Keratinocyte (primary cell): ENCODE data around the gene RPS6KL1. TPM values are rescaled to one million over a fixed set of nuclear protein-coding genes. Genes with fewer than 3 reads are reported as not detected.
A peak's percentile ranks its signal among the peaks of the same experiment; 100 is the strongest.

ENCODE experiments used
- DNase-seq: peaks from one replicate; pipeline ENCODE4 v3.0.0-alpha.2; 2011; ENCODE audit warnings: low read depth, missing footprints, low spot score
- FAIRE-seq: peaks from 2 replicates; lab custom pipeline; 2011; peaks lifted over from hg19 to GRCh38; lab: Jason Lieb, UNC
- H2AFZ ChIP-seq: 2 replicates; pipeline ENCODE4 v1.6.0; 2012; ENCODE audit warnings: low read length, control low read depth, inconsistent platforms; ENCODE audit not compliant: control insufficient read depth
- H3K27ac ChIP-seq: 2 replicates; pipeline ENCODE4 v1.5.1; 2011; ENCODE audit warnings: low read length; ENCODE audit not compliant: control insufficient read depth, insufficient read depth
- H3K27me3 ChIP-seq: 3 replicates; pipeline ENCODE4 v1.6.0; 2011; ENCODE audit warnings: low read length; ENCODE audit not compliant: control insufficient read depth, insufficient read depth; ENCODE audit errors: extremely low read depth
- H3K36me3 ChIP-seq, 2 experiments: 2 replicates in 1 of 2; 3 replicates in 1 of 2; pipeline ENCODE4 v1.5.1; 2011; ENCODE audit warnings: low read length in 2 of 2, mild to moderate bottlenecking in 1 of 2; ENCODE audit not compliant: control insufficient read depth in 2 of 2, insufficient read depth in 2 of 2; ENCODE audit errors: extremely low read depth in 1 of 2
- H3K4me1 ChIP-seq: 3 replicates; pipeline ENCODE4 v1.5.1; 2011; ENCODE audit warnings: low read length; ENCODE audit not compliant: control insufficient read depth, insufficient read depth; ENCODE audit errors: extremely low read depth
- H3K4me2 ChIP-seq: 3 replicates; pipeline ENCODE4 v1.6.0; 2011; ENCODE audit warnings: low read depth, low read length; ENCODE audit not compliant: control insufficient read depth, insufficient read depth; ENCODE audit errors: extremely low read depth
- H3K4me3 ChIP-seq, 3 experiments: fragments of 200-600 bp in 1 of 3; sonication (generic) in 1 of 3; 2 replicates in 2 of 3; 3 replicates in 1 of 3; pipeline ENCODE4 v1.5.1; 2011 to 2016; ENCODE audit warnings: low read length in 3 of 3, mild to moderate bottlenecking in 3 of 3, control low read depth in 2 of 3, inconsistent platforms in 1 of 3, low read depth in 1 of 3, mixed read lengths in 1 of 3, mixed run types in 1 of 3, moderate library complexity in 1 of 3; ENCODE audit not compliant: control insufficient read depth in 2 of 3, insufficient read depth in 2 of 3; ENCODE audit errors: extremely low read depth in 1 of 3
- H3K79me2 ChIP-seq: 2 replicates; pipeline ENCODE4 v1.6.0; 2012; ENCODE audit warnings: low read length; ENCODE audit not compliant: control insufficient read depth, insufficient read depth
- H3K9ac ChIP-seq: 3 replicates; pipeline ENCODE4 v1.6.0; 2011; ENCODE audit warnings: low read length; ENCODE audit not compliant: control insufficient read depth, insufficient read depth; ENCODE audit errors: extremely low read depth
- H3K9me1 ChIP-seq: 3 replicates; pipeline ENCODE4 v1.6.0; 2011; ENCODE audit warnings: low read length; ENCODE audit not compliant: control insufficient read depth, insufficient read depth; ENCODE audit errors: extremely low read depth
- H3K9me3 ChIP-seq: 2 replicates; pipeline ENCODE4 v1.5.1; 2012; ENCODE audit warnings: low read depth, low read length; ENCODE audit not compliant: control insufficient read depth
- H4K20me1 ChIP-seq: 3 replicates; pipeline ENCODE4 v1.6.0; 2011; ENCODE audit warnings: low read length; ENCODE audit not compliant: control insufficient read depth, insufficient read depth; ENCODE audit errors: extremely low read depth
- CTCF ChIP-seq, 3 experiments: IDR thresholded peaks in 1 of 3; conservative IDR thresholded peaks in 1 of 3; optimal IDR thresholded peaks in 1 of 3; 2 replicates in 2 of 3; 3 replicates in 1 of 3; pipeline versions ENCODE3 to v1.5.1; 2011; ENCODE audit warnings: low read length in 3 of 3, mild to moderate bottlenecking in 3 of 3, moderate library complexity in 2 of 3, control low read depth in 1 of 3, inconsistent platforms in 1 of 3; ENCODE audit not compliant: insufficient read depth in 2 of 3; ENCODE audit errors: extremely low read depth in 1 of 3
- EZH2 ChIP-seq: IDR thresholded peaks from one replicate; pipeline ENCODE4 v1.6.1; 2012; ENCODE audit warnings: inconsistent platforms, mild to moderate bottlenecking, low read length, moderate library complexity
- dilution Hi-C: fragments of 300-500 bp; cut with MboI; formaldehyde crosslinking; loops from one replicate; pipeline ENCODE4 v1.7.0; 2020; ENCODE audit warnings: low sequenced_read_pairs; ENCODE audit not compliant: extremely low pct_ligation_motif_present
- polyA plus RNA-seq, 5 experiments: library from polyadenylated mRNA; depleted of rRNA in 3 of 5; stranded (reverse) in 3 of 5; stranded (forward) in 1 of 5; unstranded in 1 of 5; fragments of >200 nt; gene quantifications; 1 replicate in 1 of 5; 2 replicates in 3 of 5; 3 replicates in 1 of 5; pipeline versions ENCODE4 v1.2.1 to v1.2.3, GENCODE V29; 2011 to 2012; ENCODE audit warnings: missing spikeins in 2 of 5, low read depth in 1 of 5, low replicate concordance in 1 of 5

The RPS6KL1 gene
- polyA plus RNA-seq, 1 donor (not counting 4 experiments of a cell fraction or from before 2014, with no cell fraction given) = 0.69 TPM

DNA sequence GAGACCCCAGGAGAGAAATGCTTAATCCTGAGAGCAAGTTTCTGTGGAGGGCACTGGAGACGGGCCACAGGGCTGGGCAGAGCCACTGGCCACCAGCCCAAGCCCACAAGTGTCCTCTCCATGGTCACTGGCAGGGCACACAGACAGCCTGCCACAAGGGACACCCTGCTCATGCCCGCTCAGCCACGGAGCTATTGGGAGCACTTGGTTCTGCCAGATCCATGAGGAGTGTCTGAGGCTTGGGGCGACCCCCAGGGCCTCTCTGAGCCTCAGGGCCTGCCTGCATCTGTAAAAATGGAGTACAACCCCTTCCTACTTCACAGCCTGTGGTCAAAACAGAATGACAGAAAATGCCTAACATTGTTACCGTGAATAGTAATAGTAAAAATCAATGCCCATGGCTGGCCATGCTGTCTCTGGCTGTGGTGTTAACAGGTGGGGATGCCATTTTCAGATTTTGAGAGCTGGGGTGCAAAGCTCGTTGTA lies 29.2 kb upstream of the RPS6KL1 start:
- TF ChIP-seq CTCF (optimal IDR thresholded peaks at IDR 0.05 in 1 of 3, IDR thresholded peaks at IDR 0.05 in 1 of 3, conservative IDR thresholded peaks at IDR 0.05 in 1 of 3; ENCODE audit: extremely low read depth in 1 of 3, insufficient read depth in 2 of 3, low read length in 3 of 3) (no peak), EZH2 (no peak)
- no peak overlapping the region for H3K4me3 ChIP-seq
- dilution Hi-C loops = no loop called here
- H3K9me1 ChIP-seq = no peaks in the 10 kb centered on the region
- DNase-seq (no peak), FAIRE-seq (no peak)
- peaks cover 37% of the 10 kb centered on the region for H3K4me1 ChIP-seq
- peaks cover 11 to 26% of the 10 kb centered on the region in 2 experiments for H3K36me3 ChIP-seq
- no peaks in the 10 kb centered on the region for H3K9me3 ChIP-seq
- H3K79me2 ChIP-seq = peaks cover 25% of the 10 kb centered on the region
- H4K20me1 ChIP-seq = no peaks in the 10 kb centered on the region
- peak overlapping the region; percentile 60 for H3K9ac ChIP-seq
- no peak overlapping the region for H3K27ac ChIP-seq
- no peak overlapping the region for H2AFZ ChIP-seq
- peak overlapping the region; percentile 93 for H3K4me2 ChIP-seq
- H3K27me3 ChIP-seq = no peaks in the 10 kb centered on the region

DNA sequence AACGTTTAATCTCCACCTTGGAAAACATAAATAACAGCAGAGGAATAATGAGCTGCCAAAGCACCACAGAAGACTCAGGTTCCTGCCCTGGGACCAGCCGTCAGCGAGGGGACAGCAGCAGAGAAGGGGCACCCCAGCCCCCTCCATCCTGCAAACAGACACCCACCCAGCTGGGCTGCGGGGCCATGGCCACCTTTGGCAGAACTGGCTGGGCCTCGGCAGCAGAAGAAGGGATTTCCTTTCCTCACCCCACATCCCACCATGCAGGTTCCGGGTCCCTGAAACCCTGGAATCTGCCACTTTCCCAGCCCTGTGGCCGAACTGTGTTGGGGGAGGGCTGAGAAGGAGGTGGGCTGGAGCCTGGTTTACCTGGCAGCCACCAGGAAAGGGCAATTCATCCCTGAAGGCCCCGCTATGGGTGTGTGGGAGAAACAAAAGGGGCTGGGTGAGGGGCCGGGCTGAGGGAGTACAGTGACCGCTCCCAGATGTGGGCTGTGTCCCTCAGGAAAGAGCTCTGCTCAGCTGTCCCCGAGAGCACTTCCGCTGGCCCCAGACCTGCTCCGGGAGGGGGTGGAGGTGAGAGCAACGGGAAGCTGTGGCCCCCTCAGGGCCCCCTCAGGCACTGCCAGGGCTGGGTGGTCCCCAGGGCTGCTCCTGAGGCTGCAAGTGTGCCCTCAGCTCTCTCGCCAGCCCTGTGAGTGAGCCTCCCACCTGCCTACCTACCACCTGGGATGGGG lies 28.6 kb upstream of the RPS6KL1 start:
- H4K20me1 ChIP-seq = peaks cover 2% of the 10 kb centered on the region
- no peak overlapping the region for H3K4me3 ChIP-seq
- dilution Hi-C loops = no loop called here
- DNase-seq (no peak), FAIRE-seq (no peak)
- no peaks in the 10 kb centered on the region for H3K9me3 ChIP-seq
- no peaks in the 10 kb centered on the region for H3K27me3 ChIP-seq
- H3K79me2 ChIP-seq = peaks cover 25% of the 10 kb centered on the region
- no peak overlapping the region for H3K27ac ChIP-seq
- H3K9me1 ChIP-seq = no peaks in the 10 kb centered on the region
- no peak overlapping the region for H2AFZ ChIP-seq
- TF ChIP-seq EZH2 = no peak
- TF ChIP-seq CTCF (optimal IDR thresholded peaks at IDR 0.05 in 1 of 3, IDR thresholded peaks at IDR 0.05 in 1 of 3, conservative IDR thresholded peaks at IDR 0.05 in 1 of 3; ENCODE audit: extremely low read depth in 1 of 3, insufficient read depth in 2 of 3, low read length in 3 of 3) = no peak
- H3K4me1 ChIP-seq = peaks cover 43% of the 10 kb centered on the region
- no peak overlapping the region for H3K4me2 ChIP-seq
- peaks cover 11 to 31% of the 10 kb centered on the region in 2 experiments for H3K36me3 ChIP-seq
- H3K9ac ChIP-seq = no peak overlapping the region
